ENCODE measurements around the gene SWT1.

The SWT1 gene

DNA sequence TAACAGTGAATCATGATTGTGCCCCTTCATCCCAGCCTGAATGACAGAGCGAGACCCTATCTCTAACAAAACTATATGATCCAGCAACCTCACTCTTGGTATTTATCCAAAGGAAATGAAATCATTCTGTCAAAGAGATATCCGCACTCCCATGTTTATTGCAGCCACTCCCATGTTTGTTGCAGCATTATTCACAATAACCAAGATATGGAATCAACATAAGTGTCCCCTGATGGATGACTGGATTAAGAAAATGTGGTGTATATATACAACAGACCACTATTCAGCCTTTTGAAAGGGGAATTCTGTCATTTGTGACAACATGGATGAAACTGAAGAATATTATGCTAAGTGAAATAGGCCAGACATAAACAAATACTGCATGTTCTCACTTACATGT lies 44.6 kb upstream of the SWT1 start:
- Histone ChIP-seq H3K4me2 (ENCODE audit: low read length) (no peak overlapping the region), H3K27me3 (ENCODE audit: control insufficient read depth, insufficient read depth, low read length) (no peaks in the 10 kb centered on the region), H3K4me3 (ENCODE audit: low read depth, low read length) (no peak overlapping the region), H3K9ac (no peak overlapping the region), H3K9me3 (ENCODE audit: control insufficient read depth, low read length) (no peaks in the 10 kb centered on the region), H2AFZ (no peak overlapping the region), H3K4me1 (no peaks in the 10 kb centered on the region), H3K27ac (no peak overlapping the region), H3K36me3 (ENCODE audit: control insufficient read depth, insufficient read depth, low read length) (no peaks in the 10 kb centered on the region), H3K79me2 (no peaks in the 10 kb centered on the region)
- TF ChIP-seq CTCF (IDR thresholded peaks at IDR 0.05), result no peak

GRCh38 chr1:185129708-185130107 lies 27.3 kb upstream of the SWT1 start:
- Histone ChIP-seq H3K79me2 (no peaks in the 10 kb centered on the region), H3K4me1 (no peaks in the 10 kb centered on the region), H3K36me3 (ENCODE audit: control insufficient read depth, insufficient read depth, low read length) (peaks cover 3% of the 10 kb centered on the region), H2AFZ (no peak overlapping the region), H3K9me3 (ENCODE audit: control insufficient read depth, low read length) (no peaks in the 10 kb centered on the region), H3K9ac (no peak overlapping the region), H3K4me3 (ENCODE audit: low read depth, low read length) (no peak overlapping the region), H3K4me2 (ENCODE audit: low read length) (no peak overlapping the region), H3K27ac (no peak overlapping the region), H3K27me3 (ENCODE audit: control insufficient read depth, insufficient read depth, low read length) (no peaks in the 10 kb centered on the region)
- no peak for TF ChIP-seq CTCF (IDR thresholded peaks at IDR 0.05)

DNA sequence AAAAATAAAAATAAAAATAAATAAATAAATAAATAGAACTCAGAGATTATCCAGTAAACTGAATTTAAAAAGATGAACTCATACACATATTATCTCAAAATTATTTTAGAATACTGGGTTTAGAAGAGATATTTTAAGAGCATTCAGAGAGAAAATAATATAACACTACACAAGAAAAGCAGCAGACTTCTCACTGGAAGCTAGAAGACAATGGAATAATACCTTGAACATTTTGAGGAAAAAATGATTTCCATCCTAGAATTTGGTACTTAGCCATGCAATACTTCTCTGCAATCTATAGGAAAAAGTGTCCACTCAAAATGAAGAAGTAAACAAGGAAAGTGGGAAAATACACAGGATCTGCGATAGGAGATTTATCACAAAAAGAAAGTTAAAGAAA lies 24.4 kb upstream of the SWT1 start:
- Histone ChIP-seq H3K27me3 (ENCODE audit: control insufficient read depth, insufficient read depth, low read length) (no peaks in the 10 kb centered on the region), H3K9ac (no peak overlapping the region), H3K9me3 (ENCODE audit: control insufficient read depth, low read length) (no peaks in the 10 kb centered on the region), H3K4me3 (ENCODE audit: low read depth, low read length) (no peak overlapping the region), H2AFZ (no peak overlapping the region), H3K4me1 (no peaks in the 10 kb centered on the region), H3K79me2 (no peaks in the 10 kb centered on the region), H3K4me2 (ENCODE audit: low read length) (no peak overlapping the region), H3K36me3 (ENCODE audit: control insufficient read depth, insufficient read depth, low read length) (peaks cover 3% of the 10 kb centered on the region), H3K27ac (no peak overlapping the region)
- TF ChIP-seq CTCF (IDR thresholded peaks at IDR 0.05), result no peak

GRCh38 chr1:185137896-185138545 lies 18.9 kb upstream of the SWT1 start:
- H3K27ac ChIP-seq, result no peak overlapping the region
- no peaks in the 10 kb centered on the region for H3K27me3 ChIP-seq (ENCODE audit: control insufficient read depth, insufficient read depth, low read length)
- H3K4me3 ChIP-seq (ENCODE audit: low read depth, low read length), result no peak overlapping the region
- no peaks in the 10 kb centered on the region for H3K4me1 ChIP-seq
- H3K4me2 ChIP-seq (ENCODE audit: low read length), result no peak overlapping the region
- no peak for TF ChIP-seq CTCF (IDR thresholded peaks at IDR 0.05)
- no peak overlapping the region for H3K9ac ChIP-seq
- no peaks in the 10 kb centered on the region for H3K36me3 ChIP-seq (ENCODE audit: control insufficient read depth, insufficient read depth, low read length)
- no peaks in the 10 kb centered on the region for H3K9me3 ChIP-seq (ENCODE audit: control insufficient read depth, low read length)
- H2AFZ ChIP-seq, result no peak overlapping the region
- H3K79me2 ChIP-seq, result no peaks in the 10 kb centered on the region

DNA sequence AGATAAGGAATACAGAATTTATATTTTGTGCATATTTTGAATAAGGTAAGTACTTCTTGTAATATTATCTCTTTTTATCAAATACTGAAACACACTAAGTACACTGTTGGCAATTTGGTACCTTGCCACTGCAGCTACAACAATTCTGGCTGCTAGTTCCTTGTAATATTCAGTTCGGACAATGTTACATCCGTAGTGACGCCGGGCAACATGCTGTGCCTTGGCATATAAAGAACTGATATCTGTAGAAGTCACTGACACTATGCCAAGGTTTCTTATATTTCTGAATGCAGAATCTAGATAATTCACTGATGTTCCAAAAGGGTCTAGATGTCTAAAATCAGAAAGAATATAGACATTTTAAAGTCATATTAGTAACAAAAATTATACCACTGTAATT lies 17.7 kb upstream of the SWT1 start:
- Histone ChIP-seq H3K36me3 (ENCODE audit: control insufficient read depth, insufficient read depth, low read length) (no peaks in the 10 kb centered on the region), H3K27ac (no peak overlapping the region), H3K9ac (no peak overlapping the region), H3K9me3 (ENCODE audit: control insufficient read depth, low read length) (no peaks in the 10 kb centered on the region), H2AFZ (no peak overlapping the region), H3K79me2 (no peaks in the 10 kb centered on the region), H3K27me3 (ENCODE audit: control insufficient read depth, insufficient read depth, low read length) (no peaks in the 10 kb centered on the region), H3K4me1 (no peaks in the 10 kb centered on the region), H3K4me2 (ENCODE audit: low read length) (no peak overlapping the region), H3K4me3 (ENCODE audit: low read depth, low read length) (no peak overlapping the region)
- no peak for TF ChIP-seq CTCF (IDR thresholded peaks at IDR 0.05)
